ENCODE results near the gene NECAB3.

Gene NECAB3

GRCh38 chr20:33656783-33657703 is 17.2 kb downstream of the NECAB3 start:
- POLR2A ChIA-PET (ENCODE audit: low non-redundant PET) = no interaction called here
- DNase-seq (ENCODE audit: low spot score) = no peak
- CTCF ChIA-PET = interaction anchor here (0.6 to 2.4 kb wide), 4 partner anchors 10 to 765 kb away, joined by 3 to 8 read pairs (median 4); partner anchors contain the start of gene ACTL10
- no peak overlapping the region for H3K27ac ChIP-seq
- TF ChIP-seq, protein P1, sequence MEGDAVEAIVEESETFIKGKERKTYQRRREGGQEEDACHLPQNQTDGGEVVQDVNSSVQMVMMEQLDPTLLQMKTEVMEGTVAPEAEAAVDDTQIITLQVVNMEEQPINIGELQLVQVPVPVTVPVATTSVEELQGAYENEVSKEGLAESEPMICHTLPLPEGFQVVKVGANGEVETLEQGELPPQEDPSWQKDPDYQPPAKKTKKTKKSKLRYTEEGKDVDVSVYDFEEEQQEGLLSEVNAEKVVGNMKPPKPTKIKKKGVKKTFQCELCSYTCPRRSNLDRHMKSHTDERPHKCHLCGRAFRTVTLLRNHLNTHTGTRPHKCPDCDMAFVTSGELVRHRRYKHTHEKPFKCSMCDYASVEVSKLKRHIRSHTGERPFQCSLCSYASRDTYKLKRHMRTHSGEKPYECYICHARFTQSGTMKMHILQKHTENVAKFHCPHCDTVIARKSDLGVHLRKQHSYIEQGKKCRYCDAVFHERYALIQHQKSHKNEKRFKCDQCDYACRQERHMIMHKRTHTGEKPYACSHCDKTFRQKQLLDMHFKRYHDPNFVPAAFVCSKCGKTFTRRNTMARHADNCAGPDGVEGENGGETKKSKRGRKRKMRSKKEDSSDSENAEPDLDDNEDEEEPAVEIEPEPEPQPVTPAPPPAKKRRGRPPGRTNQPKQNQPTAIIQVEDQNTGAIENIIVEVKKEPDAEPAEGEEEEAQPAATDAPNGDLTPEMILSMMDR (conservative IDR thresholded peaks at IDR 0.05; ENCODE audit: low read depth) = no peak

GRCh38 chr20:33656010-33656782 is 18.0 kb downstream of the NECAB3 start:
- no peak for DNase-seq (ENCODE audit: low spot score)
- TF ChIP-seq, protein P1 (conservative IDR thresholded peaks at IDR 0.05; ENCODE audit: low read depth) = no peak
- ChIA-PET CTCF (interaction anchor here (0.6 to 2.4 kb wide), 4 partner anchors 11 to 473 kb away, joined by 3 to 8 read pairs (median 4); partner anchors contain the start of gene ACTL10), POLR2A (ENCODE audit: low non-redundant PET) (no interaction called here)
- H3K27ac ChIP-seq = no peak overlapping the region

DNA sequence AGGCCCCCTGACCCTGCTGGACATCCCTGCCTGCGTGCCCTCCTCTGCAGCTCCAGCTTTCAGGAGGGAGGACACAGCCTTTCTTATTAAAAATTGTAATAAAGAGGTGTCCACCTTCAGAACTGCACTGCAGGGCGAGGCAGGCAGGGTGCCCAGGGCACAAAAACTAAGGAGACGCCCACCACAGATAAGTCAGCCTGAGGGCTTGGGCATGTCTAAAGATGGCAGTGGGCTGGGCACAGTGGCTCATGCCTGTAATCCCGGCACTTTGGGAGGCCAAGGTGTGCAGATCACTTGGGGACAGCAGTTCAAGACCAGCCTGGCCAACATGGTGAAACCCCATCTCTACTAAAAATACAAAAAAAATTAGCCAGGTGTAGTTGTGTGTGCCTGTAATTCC is 19.1 kb downstream of the NECAB3 start:
- ChIA-PET POLR2A (ENCODE audit: low non-redundant PET) (no interaction called here), CTCF (no interaction called here)
- DNase-seq (ENCODE audit: low spot score) = no peak
- no peak overlapping the region; the same call in 1 of the 2 replicates for H3K27ac ChIP-seq
- TF ChIP-seq, protein P1 (conservative IDR thresholded peaks at IDR 0.05; ENCODE audit: low read depth) = no peak

DNA sequence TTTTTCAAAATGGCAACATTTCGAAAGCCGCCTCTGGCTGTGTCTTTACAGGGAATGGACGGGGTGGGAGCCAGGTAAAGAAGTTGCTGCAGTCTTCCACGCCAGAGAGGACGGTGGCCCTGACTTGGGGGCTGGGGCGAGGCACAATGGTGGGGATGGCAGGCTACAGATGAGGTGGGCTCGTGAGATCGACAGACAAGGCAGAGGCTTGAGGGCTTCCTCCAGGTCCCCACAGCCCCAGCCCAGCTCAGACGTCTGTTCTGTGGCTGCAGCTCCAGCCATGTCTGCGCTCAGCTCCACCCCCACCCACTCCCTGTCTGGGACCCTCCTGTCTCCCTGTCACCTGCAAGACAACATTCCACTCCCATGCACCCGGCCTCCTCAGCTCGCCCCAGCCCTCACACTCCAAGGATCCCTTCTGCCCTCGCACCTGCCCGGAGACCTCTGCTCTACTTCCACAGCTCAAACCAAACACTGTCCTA is 19.5 kb downstream of the NECAB3 start:
- TF ChIP-seq, protein P1 (conservative IDR thresholded peaks at IDR 0.05; ENCODE audit: low read depth) = no peak
- no peak for DNase-seq (ENCODE audit: low spot score)
- CTCF ChIA-PET = interaction anchor here (0.8 to 2.4 kb wide), 3 partner anchors 9 to 20 kb away, joined by 3 to 16 read pairs (median 16); partner anchors contain the start of genes ACTL10 and C20orf144
- no peak overlapping the region; the same call in 1 of the 2 replicates for H3K27ac ChIP-seq
- POLR2A ChIA-PET (ENCODE audit: low non-redundant PET) = interaction anchor here (0.5 to 1.5 kb wide), 2 partner anchors 9 to 261 kb away, joined by 4 to 5 read pairs; no protein-coding TSS in a partner anchor

- ChIA-PET POLR2A (ENCODE audit: low non-redundant PET) (interaction anchor here (0.5 to 1.5 kb wide), 4 partner anchors 10 to 260 kb away, joined by 3 to 5 read pairs (median 4); no protein-coding TSS in a partner anchor), CTCF (interaction anchor here (0.6 to 2.4 kb wide), 17 partner anchors 9 to 370 kb away, joined by 3 to 16 read pairs (median 4); partner anchors contain the start of genes ACTL10, C20orf144 and CDK5RAP1)
- H3K27ac ChIP-seq = no peak overlapping the region
- TF ChIP-seq, protein P1 (conservative IDR thresholded peaks at IDR 0.05; ENCODE audit: low read depth) = no peak
- DNase-seq (ENCODE audit: low spot score) = peak; percentile 64
Observed at GRCh38 chr20:33653900-33654596, 20.2 kb downstream of the NECAB3 start.

All from RWPE1 (cell line).